Glomerular endothelial cell (primary cell): ENCODE measurements around the gene BET1L. TPM values are rescaled to one million over a fixed set of nuclear protein-coding genes. Genes with fewer than 3 reads are reported as not detected.
"Not testable (repeated sequence)": the region's sequence is repeated elsewhere in the genome, so short reads cannot be mapped to it uniquely, and the experiment has no call there.

Experiments
- DNase-seq: peaks from one replicate; pipeline ENCODE4 v3.0.0-alpha.2; 2011; ENCODE audit warnings: low read depth, low spot score; ENCODE audit errors: extremely low read depth
- total RNA-seq: library from RNA; depleted of rRNA; stranded (reverse); fragments of >200 nt; gene quantifications from 2 replicates; pipeline ENCODE4 v1.2.3, GENCODE V29; 2015

The BET1L gene, protein sequence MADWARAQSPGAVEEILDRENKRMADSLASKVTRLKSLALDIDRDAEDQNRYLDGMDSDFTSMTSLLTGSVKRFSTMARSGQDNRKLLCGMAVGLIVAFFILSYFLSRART
- total RNA-seq = 24.3 and 29.1 TPM in 2 replicates

DNA sequence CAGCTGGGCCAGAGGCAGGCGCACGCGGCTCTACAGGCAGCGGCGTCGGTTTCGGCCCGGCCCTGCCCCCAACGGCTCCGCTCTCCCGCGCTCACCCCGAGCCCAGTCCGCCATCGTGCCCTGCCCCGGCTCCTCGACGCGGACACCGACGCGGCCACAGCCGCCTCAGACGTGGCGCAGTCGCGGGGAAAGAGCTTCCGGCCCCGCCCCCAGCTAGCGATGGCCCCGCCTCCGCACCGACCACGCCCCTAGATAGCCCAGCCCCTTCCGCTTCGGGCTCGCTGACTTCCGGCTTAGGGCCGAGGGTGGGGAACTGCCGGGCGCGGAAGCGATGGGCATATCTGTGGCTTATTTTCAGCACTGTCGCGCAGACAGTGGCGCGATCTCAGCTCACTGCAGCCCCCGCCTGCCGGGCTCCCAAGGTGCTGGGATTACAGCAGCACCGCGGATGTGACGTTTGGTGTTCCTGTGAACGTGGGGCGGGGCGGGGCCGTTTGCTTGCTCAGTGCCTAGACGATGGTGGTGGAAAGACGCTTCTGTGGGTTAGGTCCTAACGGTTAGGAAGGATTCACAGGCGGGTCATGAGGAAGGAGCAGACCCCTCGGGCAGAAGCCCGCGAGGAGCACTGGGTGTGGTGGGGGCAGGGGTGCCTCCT lies at the start of gene BET1L, which contains the start of gene RIC8A:
TSS of gene BET1L (minus strand) at position 192 of the 655 bp plus-strand sequence. CDS start at position 114, 78 bp downstream.
TSS of gene RIC8A (plus strand) at position 501 of the 655 bp plus-strand sequence. CDS start 1,147 bp downstream, outside the sequence.
- DNase-seq = peak; percentile 65

DNA sequence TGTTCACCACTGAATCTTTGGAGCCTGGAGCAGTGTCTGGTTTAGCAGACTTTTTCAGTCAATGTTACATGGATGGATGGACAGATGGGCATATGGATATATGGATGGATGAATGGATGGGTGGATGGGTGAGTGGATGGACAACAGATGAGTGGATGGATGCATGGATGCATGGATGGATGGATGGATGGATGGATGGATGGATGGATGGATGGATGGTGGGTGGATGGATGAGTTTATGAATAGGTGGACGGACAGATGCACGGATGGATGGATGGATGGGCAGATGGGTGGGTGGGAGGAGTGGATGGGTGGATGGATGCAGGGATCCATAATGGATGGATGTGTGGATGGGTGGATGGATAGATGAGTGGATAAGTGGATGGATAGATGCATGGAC lies 48.6 kb upstream of the BET1L start:
- DNase-seq = no peak

DNA sequence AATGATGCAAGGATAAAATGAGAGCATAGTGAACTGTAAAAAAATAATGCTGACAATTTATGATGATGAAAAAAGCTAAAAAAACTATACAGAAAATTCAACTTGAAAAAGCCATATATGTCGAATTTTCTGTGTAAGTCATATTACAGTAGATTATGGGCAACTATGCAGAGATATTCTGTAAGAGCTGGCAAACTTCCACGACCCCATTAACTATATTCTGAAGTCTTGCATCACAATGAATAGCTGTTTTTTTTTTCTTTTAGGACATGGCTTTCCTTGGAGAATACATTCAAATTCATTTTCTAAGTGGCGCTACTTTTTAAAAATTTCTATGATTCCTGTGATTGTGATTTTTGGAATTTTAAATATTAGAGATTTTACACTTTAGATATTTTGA lies 48.0 kb upstream of the BET1L start:
- no peak for DNase-seq

DNA sequence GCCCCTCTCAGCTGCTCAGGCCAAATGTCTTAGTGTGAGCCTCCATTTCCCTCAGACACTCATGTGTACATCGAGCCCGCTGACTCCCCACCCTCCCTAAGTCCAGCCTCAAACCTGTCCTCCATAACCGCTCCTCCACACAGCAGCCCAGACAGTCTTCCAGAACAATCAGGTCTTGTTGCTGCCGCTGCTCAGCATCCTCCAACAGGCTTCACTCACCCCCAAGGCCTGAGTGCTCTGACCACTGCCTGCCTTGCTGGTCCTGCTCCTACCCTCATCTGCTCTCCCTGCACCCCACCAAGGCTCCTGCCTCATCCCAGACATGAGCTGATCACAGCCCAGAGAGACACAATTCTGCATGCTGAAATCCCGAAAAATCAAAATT lies 46.7 kb upstream of the BET1L start:
- DNase-seq = no peak

DNA sequence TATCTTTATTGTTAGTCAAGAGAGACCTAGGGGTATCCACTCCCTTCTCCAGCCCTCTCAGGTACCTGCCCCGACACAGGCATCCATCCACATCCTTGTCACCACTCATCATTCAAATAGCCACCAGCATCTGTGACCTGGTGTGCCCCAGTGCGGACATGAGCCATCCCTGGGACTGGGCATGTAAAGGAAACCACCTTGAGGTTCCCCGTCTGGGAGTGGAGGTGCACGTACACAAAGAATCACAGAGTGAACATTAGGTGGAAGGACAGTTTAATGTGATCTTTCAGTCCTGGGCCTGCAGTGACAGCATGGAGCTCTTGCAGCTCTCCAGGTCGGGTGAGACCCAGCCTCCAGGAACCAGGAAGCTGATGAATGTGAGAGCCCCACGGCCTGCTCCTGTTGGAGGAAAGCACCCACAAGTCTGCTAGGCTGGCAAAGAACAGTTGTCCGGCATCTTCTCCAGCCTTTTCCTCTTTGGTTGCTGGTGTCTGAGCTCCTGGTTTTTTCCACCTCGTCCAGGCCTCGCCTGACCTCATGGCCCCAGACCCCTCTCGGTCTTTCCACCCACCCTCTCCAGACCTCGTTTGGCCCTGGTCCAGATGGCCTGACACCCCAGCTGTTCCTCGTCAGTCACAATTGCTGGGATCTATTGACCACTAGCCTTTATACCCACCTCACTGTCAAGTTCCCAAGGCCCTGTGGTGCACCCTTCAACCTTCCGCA lies 46.1 kb upstream of the BET1L start:
- DNase-seq = no peak

DNA sequence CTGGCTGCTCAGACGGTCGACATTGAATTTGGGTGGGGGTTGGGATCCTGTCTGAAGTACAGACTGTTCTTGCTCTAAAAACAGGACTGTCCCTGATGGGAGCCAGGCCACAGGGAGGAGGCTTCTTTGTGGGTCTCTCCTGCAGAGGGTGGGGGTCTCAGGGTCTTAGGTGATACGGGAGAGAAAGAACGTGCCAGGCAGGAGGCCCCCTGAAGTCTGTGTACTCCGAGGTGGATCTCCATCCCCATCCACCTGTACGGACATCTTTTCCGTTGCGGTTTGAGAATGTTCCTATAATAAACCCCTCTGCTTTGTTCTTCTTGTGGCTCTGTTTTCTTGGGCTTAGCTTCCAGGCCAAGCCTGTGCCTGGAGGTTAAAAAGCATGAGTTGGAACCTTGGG lies 45.5 kb upstream of the BET1L start:
- no peak for DNase-seq

DNA sequence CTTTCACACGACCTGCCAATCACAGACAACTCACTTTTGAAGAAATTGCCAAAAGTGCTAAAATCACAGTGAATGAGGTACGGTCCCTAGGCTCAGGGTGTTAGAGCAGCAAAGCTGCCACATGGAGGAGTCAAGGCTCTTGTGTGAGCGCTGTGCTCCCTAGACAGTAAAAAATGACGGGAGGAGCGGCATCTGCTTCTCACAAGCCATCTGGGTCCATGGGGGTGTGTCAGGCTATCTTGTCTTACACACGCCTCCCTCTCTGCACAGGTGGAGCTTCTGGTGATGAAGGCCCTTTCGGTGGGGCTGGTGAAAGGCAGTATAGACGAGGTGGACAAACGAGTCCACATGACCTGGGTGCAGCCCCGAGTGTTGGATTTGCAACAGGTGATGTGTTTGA lies 44.4 kb upstream of the BET1L start:
- no peak for DNase-seq

DNA sequence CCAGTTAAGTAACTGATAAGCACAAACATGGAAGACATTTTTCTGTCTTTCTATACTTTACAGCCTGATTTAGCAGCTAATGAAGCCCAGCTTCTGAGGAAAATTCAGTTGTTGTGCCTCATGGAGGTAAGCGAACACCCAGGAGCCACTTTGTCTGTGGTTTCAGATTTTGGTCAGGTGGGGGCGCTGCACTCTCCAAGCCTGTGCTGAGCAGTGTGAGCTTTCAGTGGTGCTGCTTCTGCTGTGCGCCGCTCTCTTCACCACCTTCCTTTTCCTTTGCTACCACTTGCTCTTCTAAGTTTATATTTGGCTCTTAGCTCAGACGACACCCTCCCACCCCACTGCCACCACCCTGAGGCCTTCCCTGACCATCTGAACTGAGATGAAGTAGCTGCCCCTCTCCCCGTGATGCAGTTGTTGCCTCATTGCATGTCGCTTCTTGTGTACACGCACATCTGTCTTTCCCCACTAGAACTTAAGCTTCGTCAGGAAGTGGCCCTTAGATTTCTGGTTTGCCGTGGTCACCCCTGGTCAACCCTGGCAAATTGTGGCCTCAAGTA lies 43.6 kb upstream of the BET1L start:
- DNase-seq = no peak

DNA sequence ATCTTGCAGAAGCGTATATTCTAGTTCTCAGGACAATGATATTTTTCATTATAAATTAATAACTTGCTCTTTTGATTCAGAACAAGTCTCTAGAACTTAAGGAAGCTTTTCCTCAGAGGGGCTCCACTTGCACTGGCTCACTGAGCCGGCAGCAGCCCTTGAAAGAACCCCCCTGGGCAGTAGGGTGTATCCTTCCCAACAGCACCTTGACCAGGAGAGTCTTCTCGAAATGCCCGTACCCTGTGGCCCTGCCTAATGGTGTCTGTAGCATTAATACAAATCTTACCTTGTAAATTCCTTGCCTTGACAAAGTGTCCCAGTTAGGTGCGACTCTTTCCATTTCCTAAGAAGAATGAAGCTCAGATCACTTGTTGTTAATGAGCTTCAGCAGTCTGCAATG lies 43.1 kb upstream of the BET1L start:
- DNase-seq = no peak

DNA sequence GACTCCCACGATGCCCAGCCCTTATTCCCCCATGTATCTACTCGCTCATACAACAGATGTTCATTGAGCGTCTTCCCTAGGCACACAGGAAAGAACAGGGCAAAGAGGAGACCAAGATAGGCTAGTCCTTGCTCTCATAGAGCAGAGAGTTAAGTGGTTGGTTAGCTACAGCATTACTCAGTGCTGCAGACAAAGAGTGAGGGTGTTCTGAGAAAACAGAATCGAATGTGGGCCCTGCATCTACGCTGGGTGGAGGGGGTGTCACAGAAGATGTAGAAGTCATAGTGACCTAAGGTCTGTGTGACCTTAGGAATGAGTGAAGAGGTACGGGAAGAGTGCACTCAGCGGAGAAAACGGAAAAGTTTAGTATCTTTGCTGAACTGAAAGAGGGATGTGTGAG lies 41.9 kb upstream of the BET1L start:
- DNase-seq = no peak

DNA sequence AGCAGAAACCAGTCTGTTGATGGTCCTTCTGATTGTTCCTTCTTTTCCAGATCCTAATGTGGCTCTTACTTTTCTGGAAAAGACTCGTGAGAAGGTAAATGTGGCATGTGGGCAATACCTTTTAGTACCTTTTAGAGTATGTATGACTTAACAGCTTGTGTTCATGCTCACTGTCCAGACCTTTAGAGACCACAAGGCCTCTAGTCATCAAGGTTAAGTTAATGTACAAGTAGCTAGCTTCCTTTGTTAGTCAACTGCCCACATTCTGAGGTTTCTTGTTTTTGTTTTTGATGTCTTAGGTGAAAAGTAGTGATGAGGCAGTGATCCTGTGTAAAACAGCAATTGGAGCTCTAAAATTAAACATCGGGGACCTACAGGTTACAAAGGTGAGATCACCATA lies 37.2 kb upstream of the BET1L start:
- no peak for DNase-seq

DNA sequence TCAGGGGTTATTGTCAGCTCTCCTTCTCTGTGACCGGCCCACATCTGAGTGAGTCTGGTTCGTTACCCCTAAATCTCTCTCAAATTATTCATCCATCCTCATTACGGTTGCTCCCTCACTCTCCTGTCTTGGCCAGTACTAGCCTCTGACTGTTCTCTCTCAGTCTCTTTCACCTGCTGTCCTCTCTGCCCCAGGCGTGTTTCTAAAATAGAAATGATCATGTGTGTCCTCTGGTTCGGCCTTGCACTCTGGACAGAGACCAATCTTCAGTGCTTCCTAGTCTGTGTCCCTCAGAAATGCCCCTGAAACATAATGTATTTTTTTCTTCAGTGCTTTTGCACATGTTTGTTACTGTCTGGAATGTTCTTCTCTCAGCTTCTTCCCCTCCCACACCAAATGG lies 34.4 kb upstream of the BET1L start:
- no peak for DNase-seq

DNA sequence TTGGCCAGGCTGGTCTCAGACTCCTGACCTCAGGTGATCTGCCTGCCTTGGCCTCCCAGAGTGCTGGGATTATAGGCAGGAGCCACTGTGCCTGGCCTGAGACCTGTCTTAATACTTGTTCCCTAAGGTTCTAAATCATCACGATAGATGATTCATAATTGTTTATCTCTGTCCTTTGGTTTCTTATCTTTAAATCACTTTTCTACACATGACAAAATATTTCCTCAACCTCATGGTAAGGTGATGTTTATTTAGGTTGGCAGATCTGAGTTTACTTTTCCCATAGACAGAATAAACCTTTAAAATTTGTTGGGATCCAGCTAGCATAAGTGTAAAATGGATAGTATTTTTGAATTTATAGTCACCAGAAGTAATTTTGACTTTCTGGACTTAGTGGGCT lies 33.1 kb upstream of the BET1L start:
- DNase-seq = no peak

DNA sequence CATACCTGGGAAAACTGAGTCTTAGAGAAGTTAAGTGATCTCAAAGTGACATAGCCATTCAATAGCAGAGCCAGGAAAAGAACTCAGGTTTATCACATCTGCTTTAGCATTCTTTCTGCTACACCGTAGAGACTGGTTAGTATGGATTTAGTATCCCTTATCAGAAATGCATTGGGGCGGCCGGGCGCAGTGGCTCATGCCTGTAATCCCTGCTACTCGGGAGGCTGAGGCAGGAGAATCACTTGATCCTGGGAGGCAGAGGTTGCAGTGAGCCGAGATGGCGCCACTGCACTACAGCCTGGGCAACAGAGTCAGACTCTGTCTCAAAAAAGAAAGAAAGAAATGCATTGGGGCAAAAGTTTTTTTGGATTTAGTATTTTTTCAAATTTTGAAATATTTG lies 31.1 kb upstream of the BET1L start:
- not testable (repeated sequence) for DNase-seq

DNA sequence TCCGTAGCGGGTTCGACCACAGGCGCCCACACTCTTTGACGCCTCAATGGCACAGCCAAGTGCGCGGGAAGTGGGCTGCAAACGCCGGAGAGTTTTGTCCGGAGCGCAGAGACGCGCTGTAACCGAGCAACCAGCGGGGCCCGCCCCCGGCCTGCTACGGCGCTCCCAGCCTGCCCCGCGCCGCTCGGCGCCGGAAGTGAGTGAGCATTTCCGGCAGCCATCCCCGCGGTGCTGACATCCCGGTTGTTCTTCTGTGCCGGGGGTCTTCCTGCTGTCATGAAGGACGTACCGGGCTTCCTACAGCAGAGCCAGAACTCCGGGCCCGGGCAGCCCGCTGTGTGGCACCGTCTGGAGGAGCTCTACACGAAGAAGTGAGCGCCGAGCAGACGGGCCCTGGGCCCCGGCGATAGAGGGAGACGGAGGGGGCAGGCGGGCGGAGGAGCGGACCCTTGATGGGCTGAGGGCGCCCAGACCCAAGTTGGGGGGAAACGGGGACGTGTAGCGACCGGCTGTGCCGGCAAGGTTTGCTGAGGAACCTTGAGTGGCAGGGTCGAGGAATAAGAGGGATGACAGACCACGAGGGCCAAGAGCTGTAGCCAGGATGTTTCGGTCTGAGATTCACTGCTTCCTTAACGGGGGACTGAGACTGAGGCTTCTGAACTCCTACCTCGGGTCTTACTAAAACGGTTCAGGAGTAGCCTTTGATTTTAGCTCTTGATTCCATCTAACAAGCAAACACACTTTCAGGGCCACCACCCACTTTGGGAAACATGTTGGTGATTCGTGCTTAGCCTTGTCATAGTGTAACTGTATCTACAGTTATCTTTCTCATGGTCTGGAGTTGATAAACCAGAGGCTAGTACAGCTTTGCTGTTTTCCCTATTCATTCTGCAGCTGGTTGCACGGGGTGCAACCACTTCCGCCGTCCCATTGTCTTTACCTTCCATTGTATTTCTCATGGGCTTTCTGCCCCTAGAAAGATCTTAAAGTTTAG lies 29.9 kb upstream of the BET1L start, which contains the start of gene PSMD13:
TSS of gene PSMD13 (plus strand) at position 203 of the 994 bp plus-strand sequence. CDS start at position 277, 74 bp downstream.
- DNase-seq = peak; percentile 33

DNA sequence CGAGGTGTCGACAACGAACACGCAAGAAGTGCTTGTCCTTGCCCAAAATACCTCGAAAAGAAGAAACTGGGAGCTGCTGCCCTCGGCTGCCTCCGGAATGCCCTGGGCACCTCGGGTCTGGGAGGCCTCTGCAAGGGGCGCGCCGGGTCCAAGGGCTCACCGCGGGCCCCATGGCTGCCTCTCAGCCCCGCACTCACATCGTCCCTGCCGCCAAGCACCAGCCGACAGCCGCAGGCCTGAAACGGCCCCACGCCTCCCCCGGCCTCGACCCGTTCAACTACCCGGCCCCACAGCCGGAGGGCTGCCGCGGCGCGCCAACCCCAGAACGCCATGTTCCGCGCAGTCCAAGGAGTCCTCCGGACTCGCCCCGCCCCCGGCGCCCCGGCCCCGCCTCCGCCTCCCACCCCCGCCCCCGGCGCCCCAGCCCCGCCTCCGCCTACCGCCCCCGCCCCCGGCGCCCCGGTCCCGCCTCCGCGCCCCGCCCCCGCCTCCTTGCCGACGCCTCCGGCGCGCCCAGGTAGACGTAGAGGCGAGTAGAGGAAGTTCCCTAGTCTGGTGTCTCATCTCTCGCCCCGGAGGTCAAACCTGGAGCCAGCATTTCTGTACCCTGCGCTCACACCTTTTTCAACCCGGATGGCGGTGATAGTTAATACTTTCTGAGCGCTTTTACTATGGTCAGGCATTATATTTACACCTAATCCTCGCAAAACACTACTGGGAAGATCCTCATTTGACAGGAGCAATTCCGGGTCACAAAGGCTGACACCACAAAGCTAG lies 29.0 kb upstream of the BET1L start, which contains the start of gene SIRT3:
TSS of gene SIRT3 (minus strand) at position 346 of the 777 bp plus-strand sequence. CDS start at position 332, 14 bp downstream.
- no peak for DNase-seq

DNA sequence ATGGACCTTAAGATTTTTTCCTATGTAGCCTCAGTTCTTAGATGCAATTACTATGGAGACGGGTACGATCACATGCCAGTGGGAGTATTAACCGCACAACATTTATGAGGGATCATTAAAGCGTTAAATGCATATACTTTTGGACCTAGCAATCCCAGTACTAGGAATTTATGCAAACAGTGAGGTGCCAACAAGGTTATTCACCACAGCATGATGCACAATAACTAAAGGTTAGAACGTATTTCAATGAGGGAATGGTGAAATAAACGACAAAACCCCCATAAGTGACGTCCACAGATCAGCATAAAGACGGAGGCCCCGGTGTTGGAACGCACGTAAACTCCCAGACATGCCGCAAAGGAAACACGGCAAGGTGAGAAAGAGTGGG lies 28.4 kb upstream of the BET1L start:
- DNase-seq = no peak

DNA sequence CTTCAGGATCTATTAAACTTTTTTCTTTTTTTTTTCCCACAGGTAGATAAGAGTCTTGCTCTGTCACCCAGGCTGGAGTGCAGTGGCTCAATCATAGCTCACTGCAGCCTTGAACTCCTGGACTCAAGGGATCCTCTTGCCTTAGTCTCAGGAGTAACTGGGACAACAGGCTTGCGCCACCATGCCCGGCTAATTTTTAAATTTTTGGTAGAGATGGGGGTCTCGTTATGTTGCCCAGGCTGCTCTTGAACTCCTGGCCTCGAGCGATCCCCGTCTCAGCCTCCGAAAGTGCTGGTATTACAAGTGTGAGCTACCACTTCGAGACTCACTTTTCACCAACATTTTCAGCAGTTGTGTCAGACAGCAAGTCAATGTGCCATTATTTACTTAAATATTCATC lies 28.0 kb upstream of the BET1L start:
- DNase-seq = no peak

DNA sequence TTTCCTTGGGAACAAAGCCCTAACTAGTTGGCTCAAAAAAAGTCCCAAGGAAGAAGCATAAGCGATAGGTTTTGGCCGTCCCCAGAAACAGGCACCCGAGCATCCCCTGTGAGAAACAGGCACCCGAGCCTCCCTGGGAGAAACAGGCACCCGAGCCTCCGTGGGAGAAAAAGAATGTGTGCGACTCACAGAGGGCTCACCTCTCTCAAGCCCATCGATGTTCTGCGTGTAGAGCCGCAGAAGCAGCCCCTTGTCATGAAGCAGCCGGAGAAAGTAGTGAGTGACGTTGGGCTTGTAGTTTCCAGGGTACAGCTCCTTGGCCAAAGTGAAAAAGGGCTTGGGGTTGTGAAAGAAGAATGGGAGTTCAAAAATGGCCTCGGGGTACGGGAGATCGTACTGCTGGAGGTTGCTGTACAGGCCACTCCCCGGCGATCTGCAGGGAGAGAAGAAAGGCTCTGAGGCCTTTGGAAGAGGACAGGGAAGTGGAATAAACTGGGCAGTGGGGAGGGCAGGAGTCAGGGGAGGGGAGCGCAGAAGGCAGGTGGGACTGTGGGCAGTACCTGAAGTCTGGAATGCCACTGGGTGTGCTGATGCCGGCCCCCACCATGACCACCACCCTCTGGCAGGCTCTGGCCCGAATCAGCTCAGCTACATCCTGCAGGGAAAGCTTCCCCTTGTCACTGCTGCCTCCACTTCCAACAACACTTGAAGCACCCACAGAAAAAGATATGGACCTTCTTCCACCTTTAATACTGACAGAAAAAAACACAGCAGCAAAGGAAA lies 25.8 kb upstream of the BET1L start:
- DNase-seq = no peak
